ENCODE data around the gene UNC80. TPM values are rescaled to one million over a fixed set of nuclear protein-coding genes. Genes with fewer than 3 reads are reported as not detected.

Gene UNC80
- total RNA-seq, 1 donor from 2014 or later = 0.05 TPM

GRCh38 chr2:210000464-210001324 is 229.1 kb downstream of the UNC80 start:
- Mint-ChIP-seq H3K36me3 (ENCODE audit: low read depth, unreplicated experiment) (no peaks in the 10 kb centered on the region), H3K4me3 (ENCODE audit: unreplicated experiment) (no peak overlapping the region), H3K27ac (ENCODE audit: unreplicated experiment) (no peak overlapping the region), H3K4me1 (ENCODE audit: unreplicated experiment) (peaks cover 16% of the 10 kb centered on the region), H3K9me3 (ENCODE audit: unreplicated experiment) (no peaks in the 10 kb centered on the region), H3K27me3 (ENCODE audit: unreplicated experiment) (peaks cover 1% of the 10 kb centered on the region)
- TF ChIP-seq, protein P1, sequence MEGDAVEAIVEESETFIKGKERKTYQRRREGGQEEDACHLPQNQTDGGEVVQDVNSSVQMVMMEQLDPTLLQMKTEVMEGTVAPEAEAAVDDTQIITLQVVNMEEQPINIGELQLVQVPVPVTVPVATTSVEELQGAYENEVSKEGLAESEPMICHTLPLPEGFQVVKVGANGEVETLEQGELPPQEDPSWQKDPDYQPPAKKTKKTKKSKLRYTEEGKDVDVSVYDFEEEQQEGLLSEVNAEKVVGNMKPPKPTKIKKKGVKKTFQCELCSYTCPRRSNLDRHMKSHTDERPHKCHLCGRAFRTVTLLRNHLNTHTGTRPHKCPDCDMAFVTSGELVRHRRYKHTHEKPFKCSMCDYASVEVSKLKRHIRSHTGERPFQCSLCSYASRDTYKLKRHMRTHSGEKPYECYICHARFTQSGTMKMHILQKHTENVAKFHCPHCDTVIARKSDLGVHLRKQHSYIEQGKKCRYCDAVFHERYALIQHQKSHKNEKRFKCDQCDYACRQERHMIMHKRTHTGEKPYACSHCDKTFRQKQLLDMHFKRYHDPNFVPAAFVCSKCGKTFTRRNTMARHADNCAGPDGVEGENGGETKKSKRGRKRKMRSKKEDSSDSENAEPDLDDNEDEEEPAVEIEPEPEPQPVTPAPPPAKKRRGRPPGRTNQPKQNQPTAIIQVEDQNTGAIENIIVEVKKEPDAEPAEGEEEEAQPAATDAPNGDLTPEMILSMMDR (IDR thresholded peaks at IDR 0.05; ENCODE audit: unreplicated experiment) = no peak
- DNase-seq (ENCODE audit: low spot score) = no peak

GRCh38 chr2:210002158-210003157 is 230.8 kb downstream of the UNC80 start, which contains the start of gene RPE:
TSS of gene RPE (plus strand) at chr2:210002638. CDS start at chr2:210002662, 24 bp downstream.
- Mint-ChIP-seq H3K27ac (ENCODE audit: unreplicated experiment) (peak within 1 kb of the TSS; percentile 87), H3K4me1 (ENCODE audit: unreplicated experiment) (peaks cover 16% of the 10 kb centered on the region), H3K27me3 (ENCODE audit: unreplicated experiment) (peaks cover 1% of the 10 kb centered on the region), H3K36me3 (ENCODE audit: low read depth, unreplicated experiment) (peaks cover 2% of the 10 kb centered on the region), H3K4me3 (ENCODE audit: unreplicated experiment) (peak within 1 kb of the TSS; percentile 98), H3K9me3 (ENCODE audit: unreplicated experiment) (no peaks in the 10 kb centered on the region)
- TF ChIP-seq, protein P1 (IDR thresholded peaks at IDR 0.05; ENCODE audit: unreplicated experiment) = no peak
- peak; percentile 94 for DNase-seq (ENCODE audit: low spot score)

GRCh38 chr2:210003359-210003758 is 231.7 kb downstream of the UNC80 start:
- peaks cover 6% of the 10 kb centered on the region for H3K36me3 Mint-ChIP-seq (ENCODE audit: low read depth, unreplicated experiment)
- H3K4me1 Mint-ChIP-seq (ENCODE audit: unreplicated experiment) = peaks cover 16% of the 10 kb centered on the region
- H3K4me3 Mint-ChIP-seq (ENCODE audit: unreplicated experiment) = peak overlapping the region; percentile 98
- H3K27me3 Mint-ChIP-seq (ENCODE audit: unreplicated experiment) = peaks cover 1% of the 10 kb centered on the region
- TF ChIP-seq, protein P1 (IDR thresholded peaks at IDR 0.05; ENCODE audit: unreplicated experiment) = no peak
- no peak for DNase-seq (ENCODE audit: low spot score)
- no peaks in the 10 kb centered on the region for H3K9me3 Mint-ChIP-seq (ENCODE audit: unreplicated experiment)
- no peak overlapping the region for H3K27ac Mint-ChIP-seq (ENCODE audit: unreplicated experiment)

DNA sequence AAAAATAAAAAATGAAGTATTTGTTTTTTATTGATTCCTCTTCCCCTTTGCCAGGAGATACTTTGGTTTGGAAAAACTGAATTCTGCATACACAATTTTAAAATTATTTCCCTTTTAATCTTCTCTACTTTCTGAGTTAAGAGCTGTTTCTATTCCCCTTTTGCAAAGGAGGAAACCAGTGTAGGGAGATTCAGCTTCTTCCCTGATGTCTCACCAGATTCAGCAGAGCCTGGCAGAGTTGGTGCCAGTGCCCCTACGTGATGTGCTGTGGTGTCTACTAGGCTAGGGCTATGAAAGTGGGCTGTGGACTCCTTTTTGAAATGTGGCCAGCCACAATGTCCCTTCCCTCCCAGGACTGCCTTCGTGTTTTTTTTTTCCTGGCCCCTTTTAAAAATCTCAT is 233.2 kb downstream of the UNC80 start:
- Mint-ChIP-seq H3K9me3 (ENCODE audit: unreplicated experiment) (no peaks in the 10 kb centered on the region), H3K4me1 (ENCODE audit: unreplicated experiment) (peaks cover 16% of the 10 kb centered on the region), H3K27ac (ENCODE audit: unreplicated experiment) (no peak overlapping the region), H3K27me3 (ENCODE audit: unreplicated experiment) (peaks cover 1% of the 10 kb centered on the region), H3K36me3 (ENCODE audit: low read depth, unreplicated experiment) (peaks cover 8% of the 10 kb centered on the region), H3K4me3 (ENCODE audit: unreplicated experiment) (no peak overlapping the region)
- no peak for DNase-seq (ENCODE audit: low spot score)
- TF ChIP-seq, protein P1 (IDR thresholded peaks at IDR 0.05; ENCODE audit: unreplicated experiment) = no peak
